Common myeloid progenitor, CD34-positive (primary cell): ENCODE results near the gene CACNA2D3.

Experiments used
- CTCF ChIA-PET: fragments of 350-600 bp; sonication (Branson Sonifier 250); formaldehyde crosslinking; loops from one replicate; lab custom pipeline; 2021; ENCODE audit warnings: antibody characterized with exemption; lab: Charles Lee
- POLR2A ChIA-PET: fragments of 350-600 bp; sonication (Branson Sonifier 250); formaldehyde crosslinking; loops from one replicate; lab custom pipeline; 2021; ENCODE audit warnings: antibody characterized with exemption; lab: Charles Lee
- DNase-seq, 3 donors: peaks; one replicate each; pipeline versions ENCODE4 v3.0.0 to v3.0.0-alpha.2; 2013
- H3K27ac ChIP-seq, 2 experiments: 1 replicate in 1 of 2; 2 replicates in 1 of 2; pipeline ENCODE4 v1.7.0; 2013; ENCODE audit warnings: inconsistent platforms in 2 of 2, low read length in 2 of 2, mild to moderate bottlenecking in 2 of 2, low read depth in 1 of 2, moderate library complexity in 1 of 2; ENCODE audit not compliant: severe bottlenecking in 2 of 2, insufficient read depth in 1 of 2, poor library complexity in 1 of 2
- H3K27me3 ChIP-seq, 5 experiments: replicated peaks in 2 of 5; 1 replicate in 3 of 5; 2 replicates in 2 of 5; pipeline versions ENCODE4 v1.6.1 to v1.7.0; 2013; ENCODE audit warnings: low read length in 4 of 5, mild to moderate bottlenecking in 2 of 5, moderate library complexity in 2 of 5, inconsistent platforms in 1 of 5; ENCODE audit not compliant: insufficient read depth in 5 of 5, control insufficient read depth in 4 of 5
- H3K36me3 ChIP-seq, 4 experiments: 1 replicate in 2 of 4; 2 replicates in 2 of 4; pipeline versions ENCODE4 v1.6.1 to v1.7.0; 2013; ENCODE audit warnings: low read length in 3 of 4, control low read depth in 1 of 4, mild to moderate bottlenecking in 1 of 4; ENCODE audit not compliant: control insufficient read depth in 4 of 4, insufficient read depth in 4 of 4
- H3K4me1 ChIP-seq, 4 experiments: 1 replicate in 3 of 4; 2 replicates in 1 of 4; pipeline versions ENCODE4 v1.6.1 to v1.7.1; 2013; ENCODE audit warnings: low read length in 3 of 4, mild to moderate bottlenecking in 3 of 4, control low read depth in 1 of 4, inconsistent platforms in 1 of 4, moderate library complexity in 1 of 4; ENCODE audit not compliant: control insufficient read depth in 4 of 4, insufficient read depth in 4 of 4; ENCODE audit errors: control extremely low read depth in 1 of 4
- H3K4me3 ChIP-seq, 7 experiments: 1 replicate in 4 of 7; 2 replicates in 3 of 7; pipeline versions ENCODE4 v1.5.1 to v1.7.0; 2013; ENCODE audit warnings: mild to moderate bottlenecking in 7 of 7, low read length in 6 of 7, moderate library complexity in 6 of 7, inconsistent platforms in 2 of 7, low read depth in 2 of 7, control low read depth in 1 of 7; ENCODE audit not compliant: insufficient read depth in 4 of 7, control insufficient read depth in 1 of 7; ENCODE audit errors: extremely low read depth in 1 of 7
- H3K9me3 ChIP-seq, 5 experiments: 1 replicate in 4 of 5; 2 replicates in 1 of 5; pipeline versions ENCODE4 v1.6.1 to v1.7.1; 2013; ENCODE audit warnings: low read length in 4 of 5, mild to moderate bottlenecking in 2 of 5, inconsistent platforms in 1 of 5, low read depth in 1 of 5, moderate library complexity in 1 of 5; ENCODE audit not compliant: control insufficient read depth in 4 of 5, insufficient read depth in 2 of 5; ENCODE audit errors: control extremely low read depth in 1 of 5
- WGBS: methylation state at CpG from one replicate; pipeline ENCODE4 v1.1.5; 2013; ENCODE audit not compliant: insufficient coverage; 5-methylcytosine and 5-hydroxymethylcytosine counted together

CACNA2D3 gene

DNA sequence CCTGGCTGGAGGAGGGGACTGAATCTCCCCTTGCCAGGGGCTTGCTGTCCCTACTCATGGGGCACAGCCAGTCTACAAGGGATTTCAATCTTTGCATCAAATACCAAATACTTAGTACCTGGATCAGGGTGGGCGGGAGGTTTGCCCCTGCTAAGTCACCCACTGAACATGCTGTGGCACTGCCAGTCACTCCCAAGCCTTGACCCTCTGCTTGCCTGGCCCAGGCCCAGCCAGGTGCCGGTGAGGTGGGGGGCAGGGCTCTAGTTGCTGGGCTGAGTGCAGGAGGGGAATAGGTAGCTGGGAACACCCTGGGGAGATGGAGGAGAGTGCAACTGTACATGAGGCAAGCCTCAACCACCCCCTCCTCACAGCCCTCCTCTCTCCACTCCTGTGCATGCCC lies 941.8 kb downstream of the CACNA2D3 start:
- WGBS: 86% methylated on average over 1 of the region's 2 CpGs
- H3K4me3 ChIP-seq: no peak overlapping the region
- ChIA-PET CTCF (no interaction called here), POLR2A (no interaction called here)
- no peak for DNase-seq
- H3K4me1 ChIP-seq: no peaks in the 10 kb centered on the region
- no peaks in the 10 kb centered on the region for H3K9me3 ChIP-seq
- no peaks in the 10 kb centered on the region for H3K27me3 ChIP-seq
- H3K36me3 ChIP-seq: no peaks in the 10 kb centered on the region
- H3K27ac ChIP-seq: no peak overlapping the region

GRCh38 chr3:55065331-55065730 lies 943.0 kb downstream of the CACNA2D3 start:
- H3K27ac ChIP-seq: no peak overlapping the region
- DNase-seq: no peak
- CTCF ChIA-PET: no interaction called here
- no peak overlapping the region for H3K4me3 ChIP-seq
- no peaks in the 10 kb centered on the region for H3K9me3 ChIP-seq
- POLR2A ChIA-PET: no interaction called here
- H3K4me1 ChIP-seq: no peaks in the 10 kb centered on the region
- WGBS: 95% methylated on average over 4 of the region's 4 CpGs
- H3K27me3 ChIP-seq: no peaks in the 10 kb centered on the region
- H3K36me3 ChIP-seq: no peaks in the 10 kb centered on the region

- Histone ChIP-seq H3K4me1 (no peaks in the 10 kb centered on the region), H3K4me3 (no peak overlapping the region), H3K27me3 (no peaks in the 10 kb centered on the region), H3K36me3 (no peaks in the 10 kb centered on the region), H3K9me3 (no peaks in the 10 kb centered on the region), H3K27ac (no peak overlapping the region)
- DNase-seq: no peak
- POLR2A ChIA-PET: no interaction called here
- WGBS: 94% methylated on average over 4 of the region's 9 CpGs
- CTCF ChIA-PET: no interaction called here
Observed at GRCh38 chr3:55066551-55067047, 944.2 kb downstream of the CACNA2D3 start.

GRCh38 chr3:55069950-55070349 lies 947.6 kb downstream of the CACNA2D3 start:
- Histone ChIP-seq H3K4me3 (no peak overlapping the region), H3K27me3 (no peaks in the 10 kb centered on the region), H3K9me3 (no peaks in the 10 kb centered on the region), H3K36me3 (no peaks in the 10 kb centered on the region), H3K27ac (no peak overlapping the region), H3K4me1 (no peaks in the 10 kb centered on the region)
- CTCF ChIA-PET: no interaction called here
- POLR2A ChIA-PET: no interaction called here
- DNase-seq: no peak

DNA sequence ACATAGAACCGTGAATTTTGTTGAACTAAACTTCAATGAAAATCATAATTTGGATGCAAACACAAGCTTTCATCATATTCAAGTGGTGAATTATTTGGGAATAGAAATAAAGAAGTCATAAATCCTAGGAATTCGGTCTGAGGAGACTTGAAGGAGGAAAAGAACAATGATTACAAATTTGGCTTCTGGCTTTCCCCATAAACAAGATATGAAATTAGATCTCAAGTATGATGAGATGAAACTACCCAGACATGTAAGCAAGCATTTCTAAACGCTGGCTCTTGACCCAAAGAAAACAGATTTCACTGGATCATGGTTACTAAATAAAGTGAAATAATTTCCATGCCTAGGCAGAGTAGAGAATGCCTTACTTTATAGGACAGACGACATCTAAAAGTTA lies 952.4 kb downstream of the CACNA2D3 start:
- no peak for DNase-seq
- ChIA-PET POLR2A (no interaction called here), CTCF (no interaction called here)
- H3K27ac ChIP-seq: no peak overlapping the region
- no peaks in the 10 kb centered on the region for H3K4me1 ChIP-seq
- no peaks in the 10 kb centered on the region for H3K9me3 ChIP-seq
- H3K4me3 ChIP-seq: no peak overlapping the region
- no peaks in the 10 kb centered on the region for H3K36me3 ChIP-seq
- 90% methylated on average over 2 of the region's 4 CpGs for WGBS
- H3K27me3 ChIP-seq: no peaks in the 10 kb centered on the region

DNA sequence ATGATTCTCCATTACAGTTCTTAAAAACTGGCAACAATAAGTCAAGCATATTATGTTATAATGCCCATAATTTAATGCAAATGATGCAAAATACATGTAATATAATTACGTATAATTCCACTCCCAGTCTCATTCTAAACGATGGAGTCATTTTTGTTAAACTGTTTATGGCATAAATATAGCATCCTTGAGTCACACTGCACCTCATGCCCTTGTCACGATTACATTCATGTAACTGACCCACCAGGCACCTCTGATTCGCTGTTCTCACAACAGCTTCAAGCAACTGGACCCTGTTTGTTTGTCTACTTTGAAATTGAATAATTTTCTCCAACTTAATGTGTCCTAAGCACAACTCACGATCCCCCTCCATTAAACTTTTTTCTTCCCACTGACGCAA lies 953.5 kb downstream of the CACNA2D3 start:
- Histone ChIP-seq H3K4me3 (no peak overlapping the region), H3K9me3 (no peaks in the 10 kb centered on the region), H3K27me3 (no peaks in the 10 kb centered on the region), H3K27ac (no peak overlapping the region), H3K36me3 (no peaks in the 10 kb centered on the region), H3K4me1 (no peaks in the 10 kb centered on the region)
- 100% methylated on average over 4 of the region's 6 CpGs for WGBS
- ChIA-PET POLR2A (no interaction called here), CTCF (no interaction called here)
- no peak for DNase-seq

GRCh38 chr3:55077726-55078125 lies 955.4 kb downstream of the CACNA2D3 start:
- no peaks in the 10 kb centered on the region for H3K36me3 ChIP-seq
- ChIA-PET POLR2A (no interaction called here), CTCF (no interaction called here)
- H3K27ac ChIP-seq: no peak overlapping the region
- H3K4me3 ChIP-seq: no peak overlapping the region
- no peaks in the 10 kb centered on the region for H3K4me1 ChIP-seq
- WGBS: 90% methylated on average over 5 of the region's 7 CpGs
- H3K9me3 ChIP-seq: no peaks in the 10 kb centered on the region
- no peak for DNase-seq
- H3K27me3 ChIP-seq: no peaks in the 10 kb centered on the region
